ENCODE results near the gene BRD7.

- TF ChIP-seq, protein P1, sequence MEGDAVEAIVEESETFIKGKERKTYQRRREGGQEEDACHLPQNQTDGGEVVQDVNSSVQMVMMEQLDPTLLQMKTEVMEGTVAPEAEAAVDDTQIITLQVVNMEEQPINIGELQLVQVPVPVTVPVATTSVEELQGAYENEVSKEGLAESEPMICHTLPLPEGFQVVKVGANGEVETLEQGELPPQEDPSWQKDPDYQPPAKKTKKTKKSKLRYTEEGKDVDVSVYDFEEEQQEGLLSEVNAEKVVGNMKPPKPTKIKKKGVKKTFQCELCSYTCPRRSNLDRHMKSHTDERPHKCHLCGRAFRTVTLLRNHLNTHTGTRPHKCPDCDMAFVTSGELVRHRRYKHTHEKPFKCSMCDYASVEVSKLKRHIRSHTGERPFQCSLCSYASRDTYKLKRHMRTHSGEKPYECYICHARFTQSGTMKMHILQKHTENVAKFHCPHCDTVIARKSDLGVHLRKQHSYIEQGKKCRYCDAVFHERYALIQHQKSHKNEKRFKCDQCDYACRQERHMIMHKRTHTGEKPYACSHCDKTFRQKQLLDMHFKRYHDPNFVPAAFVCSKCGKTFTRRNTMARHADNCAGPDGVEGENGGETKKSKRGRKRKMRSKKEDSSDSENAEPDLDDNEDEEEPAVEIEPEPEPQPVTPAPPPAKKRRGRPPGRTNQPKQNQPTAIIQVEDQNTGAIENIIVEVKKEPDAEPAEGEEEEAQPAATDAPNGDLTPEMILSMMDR (IDR thresholded peaks at IDR 0.05; ENCODE audit: low read depth, low read length, missing input control) = no peak
- TF ChIP-seq RAD21 (IDR thresholded peaks at IDR 0.05) (no peak), YY1 (IDR thresholded peaks at IDR 0.05) (no peak), FOXA1 (IDR thresholded peaks at IDR 0.05) (no peak), SP1 (IDR thresholded peaks at IDR 0.05) (no peak), TAF1 (conservative IDR thresholded peaks at IDR 0.05) (no peak), REST (IDR thresholded peaks at IDR 0.05) (no peak), EGR1 (IDR thresholded peaks at IDR 0.05; ENCODE audit: low read depth in 2 of 2) (no peak), HNF4A (conservative IDR thresholded peaks at IDR 0.05) (no peak), GABPA (IDR thresholded peaks at IDR 0.05 in 1 of 2, conservative IDR thresholded peaks at IDR 0.05 in 1 of 2) (no peak)
Observed at GRCh38 chr16:50279504-50279865, 89.3 kb downstream of the BRD7 start.

Measured in liver (tissue), 3 donors.